HG03025 (cell line): Measurements from ENCODE around the gene ATRN.
"Not testable (repeated sequence)": the region's sequence is repeated elsewhere in the genome, so short reads cannot be mapped to it uniquely, and the experiment has no call there.

Experiments used
- ATAC-seq: cut with Tn5 transposase; IDR thresholded peaks from one replicate; pipeline ENCODE4 v1.9.1; 2021; ENCODE audit warnings: mild to moderate bottlenecking, moderate library complexity; ENCODE audit not compliant: unreplicated experiment, low FRiP score

ATRN gene

GRCh38 chr20:3512239-3512638 lies 41.4 kb downstream of the ATRN start:
- not testable (repeated sequence) for ATAC-seq

DNA sequence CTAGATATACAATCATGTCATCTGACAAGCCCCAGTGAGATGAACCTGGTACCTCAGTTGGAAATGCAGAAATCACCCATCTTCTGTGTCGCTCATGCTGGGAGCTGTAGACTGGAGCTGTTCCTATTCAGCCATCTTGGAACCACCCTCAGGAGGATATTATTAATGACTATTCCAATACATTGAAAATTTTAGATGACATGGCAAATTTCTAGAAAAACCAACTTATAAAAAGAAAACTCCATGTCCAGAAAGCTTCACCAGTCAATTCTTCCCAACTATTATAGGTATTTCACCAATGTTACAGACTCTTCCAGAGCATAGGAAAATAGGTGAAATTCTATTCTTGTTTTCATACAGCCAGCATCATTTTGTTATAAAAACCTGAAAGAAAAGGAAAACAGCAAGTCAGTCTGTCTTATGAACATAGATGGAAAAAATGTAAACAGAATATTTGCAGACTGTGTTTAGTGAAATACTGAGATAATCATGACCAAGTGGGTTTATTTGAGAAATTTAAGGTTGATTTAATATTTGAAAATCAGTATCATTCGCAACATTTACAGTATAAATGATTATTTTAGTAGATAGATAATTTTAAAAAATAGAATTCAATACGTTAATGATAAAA lies 43.3 kb downstream of the ATRN start:
- ATAC-seq, result no peak

DNA sequence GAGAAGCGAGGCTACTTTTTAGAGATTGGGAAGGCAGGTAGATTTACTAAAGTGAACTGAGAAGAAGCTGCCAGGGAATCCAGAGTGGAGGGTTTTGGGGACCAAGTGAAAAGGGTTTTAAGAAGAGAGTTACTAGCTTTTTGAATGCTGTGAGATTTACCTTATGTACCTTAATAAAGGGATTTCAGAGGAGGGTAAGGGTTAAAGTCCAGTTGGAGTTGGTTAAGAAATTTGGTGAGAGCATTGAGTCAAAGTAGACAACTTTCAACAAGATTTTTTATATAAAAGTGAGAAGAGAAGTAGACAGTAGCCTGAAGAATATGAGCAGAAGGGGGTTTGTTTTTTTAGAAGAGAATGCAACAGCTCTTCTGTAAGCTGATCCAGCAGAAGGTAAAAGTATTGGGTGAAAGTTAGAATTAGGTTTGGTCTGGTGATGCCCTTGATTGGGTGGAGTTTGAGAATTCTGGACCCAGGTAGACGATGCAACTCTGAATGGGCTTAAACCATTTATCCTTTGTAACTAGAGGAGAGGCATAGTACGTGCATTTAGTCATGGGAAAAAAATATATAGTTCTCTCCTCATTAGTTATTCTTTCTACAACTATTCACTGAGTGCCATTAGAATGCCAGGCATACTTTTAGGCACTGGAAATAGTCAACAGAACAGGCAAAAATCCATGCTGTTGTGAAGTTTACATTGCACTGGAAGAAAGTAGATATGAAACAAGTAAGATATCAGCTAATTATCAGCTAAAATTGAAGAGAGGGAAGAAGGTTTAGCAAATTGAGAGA lies 44.8 kb downstream of the ATRN start:
- no peak for ATAC-seq

- no peak for ATAC-seq
Observed at GRCh38 chr20:3521852-3522740, 51.3 kb downstream of the ATRN start.

GRCh38 chr20:3524696-3525095 lies 53.9 kb downstream of the ATRN start:
- not testable (repeated sequence) for ATAC-seq

GRCh38 chr20:3532089-3532615 lies 61.3 kb downstream of the ATRN start:
- no peak for ATAC-seq

- ATAC-seq, result not testable (repeated sequence)
Observed at GRCh38 chr20:3537733-3538132, 66.9 kb downstream of the ATRN start.

DNA sequence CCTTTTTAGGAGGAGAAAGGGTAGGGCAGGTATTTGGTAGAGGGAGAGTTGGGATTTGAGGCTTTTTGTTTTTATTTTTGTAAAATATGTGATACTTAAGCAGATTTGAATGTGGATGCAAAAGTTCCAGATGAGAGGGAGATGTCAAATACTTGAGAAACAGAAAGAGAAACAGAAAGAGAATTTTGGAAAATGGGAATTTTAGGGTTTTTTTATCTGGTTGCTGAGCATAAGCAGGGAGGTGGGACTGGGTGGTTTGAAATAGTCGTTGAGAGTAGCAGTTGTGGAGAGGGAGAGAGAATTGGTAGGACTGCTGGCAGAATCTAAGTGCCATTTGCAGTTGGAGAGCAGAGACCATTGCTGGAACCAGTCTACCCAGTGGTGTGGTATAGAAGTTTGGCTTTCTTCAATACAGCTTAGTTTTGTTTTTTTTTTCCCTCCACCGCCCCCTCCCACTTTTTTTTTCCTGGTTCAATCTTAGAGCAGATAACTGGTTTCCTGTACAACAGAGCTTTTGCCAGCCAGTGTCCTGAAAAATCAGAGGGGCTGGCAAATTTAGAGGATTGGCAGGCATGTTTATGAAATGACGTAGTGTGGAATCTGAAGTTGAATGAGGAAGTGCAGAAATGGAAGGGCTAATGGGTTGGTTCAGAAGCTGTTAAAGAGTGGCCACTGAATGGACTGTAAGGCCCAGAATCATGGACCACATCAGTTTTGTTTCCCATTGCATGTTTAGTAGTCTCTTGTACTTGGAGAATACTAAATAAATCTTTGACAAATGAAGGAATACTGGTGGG lies 68.7 kb downstream of the ATRN start:
- no peak for ATAC-seq

GRCh38 chr20:3541887-3542721 lies 71.3 kb downstream of the ATRN start:
- no peak for ATAC-seq

DNA sequence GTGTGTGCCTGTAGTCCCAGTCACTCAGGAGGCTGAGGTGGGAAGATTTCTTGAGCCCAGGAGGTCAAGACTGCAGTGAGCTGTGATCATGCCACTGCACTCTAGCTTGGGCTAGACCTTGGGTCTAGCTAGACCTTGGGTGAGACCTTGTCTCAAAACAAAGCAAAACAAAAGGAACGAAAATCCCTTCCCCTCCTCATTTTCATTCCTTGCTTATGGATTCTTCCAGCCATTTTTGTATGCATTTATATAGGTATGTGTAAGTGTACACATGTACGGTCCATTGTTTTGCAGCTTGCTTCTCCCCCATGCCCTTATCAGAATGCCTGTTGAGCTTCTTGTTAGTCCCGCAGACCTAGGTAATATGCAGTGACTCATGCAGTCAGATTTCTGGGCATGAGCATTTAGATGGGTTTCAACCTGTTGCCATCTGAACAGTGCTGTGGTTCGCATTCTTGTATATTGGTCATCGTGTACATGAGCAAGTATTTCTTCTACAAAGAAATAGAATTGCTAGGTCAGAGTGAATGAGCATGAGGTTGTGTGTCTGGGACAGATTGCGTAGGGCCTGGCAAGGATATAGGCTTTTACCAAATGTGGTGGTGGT lies 73.2 kb downstream of the ATRN start:
- ATAC-seq, result no peak

DNA sequence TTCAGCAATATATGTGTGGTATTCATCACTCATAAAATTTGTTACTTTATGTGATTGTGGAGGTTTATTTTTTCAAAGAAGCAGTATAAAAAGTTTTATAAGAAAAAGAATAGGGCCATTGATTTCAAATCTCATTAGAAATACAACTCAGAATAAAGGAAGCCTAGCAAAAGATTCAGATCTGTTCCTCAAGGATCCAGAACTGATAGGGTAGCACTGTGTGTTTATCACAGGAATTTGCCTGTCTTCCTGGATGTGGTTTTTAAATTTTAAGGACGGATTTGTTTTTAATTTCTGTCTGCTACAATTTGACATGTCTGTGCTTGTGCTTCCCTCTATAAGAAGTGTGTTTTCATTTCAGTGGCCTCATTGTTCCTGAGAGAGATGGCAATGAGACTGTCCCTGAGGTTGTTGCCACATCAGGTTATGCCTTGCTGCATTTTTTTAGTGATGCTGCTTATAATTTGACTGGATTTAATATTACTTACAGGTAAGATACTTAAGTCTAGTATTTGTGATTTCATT lies 74.6 kb downstream of the ATRN start:
- no peak for ATAC-seq

GRCh38 chr20:3547906-3548305 lies 77.1 kb downstream of the ATRN start:
- no peak for ATAC-seq

DNA sequence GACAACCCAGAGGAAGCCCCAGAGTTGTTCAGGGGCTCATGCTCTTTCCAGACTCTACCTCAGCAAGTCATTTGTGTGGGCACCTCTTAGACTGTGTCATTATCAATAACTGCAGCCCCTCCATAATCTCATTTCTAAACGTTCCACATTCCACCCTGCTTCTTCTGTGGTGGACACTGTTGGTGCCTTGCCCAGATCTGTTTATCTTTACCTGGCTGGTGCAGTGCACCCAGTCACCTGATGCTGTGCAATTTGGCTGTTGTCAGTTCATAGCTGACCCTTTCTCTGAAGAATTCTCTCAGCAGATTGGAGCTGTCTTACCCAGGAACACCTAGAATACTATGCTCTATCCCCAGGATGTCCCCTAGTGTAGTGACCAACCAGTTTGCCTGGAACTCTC lies 80.0 kb downstream of the ATRN start:
- ATAC-seq, result no peak

DNA sequence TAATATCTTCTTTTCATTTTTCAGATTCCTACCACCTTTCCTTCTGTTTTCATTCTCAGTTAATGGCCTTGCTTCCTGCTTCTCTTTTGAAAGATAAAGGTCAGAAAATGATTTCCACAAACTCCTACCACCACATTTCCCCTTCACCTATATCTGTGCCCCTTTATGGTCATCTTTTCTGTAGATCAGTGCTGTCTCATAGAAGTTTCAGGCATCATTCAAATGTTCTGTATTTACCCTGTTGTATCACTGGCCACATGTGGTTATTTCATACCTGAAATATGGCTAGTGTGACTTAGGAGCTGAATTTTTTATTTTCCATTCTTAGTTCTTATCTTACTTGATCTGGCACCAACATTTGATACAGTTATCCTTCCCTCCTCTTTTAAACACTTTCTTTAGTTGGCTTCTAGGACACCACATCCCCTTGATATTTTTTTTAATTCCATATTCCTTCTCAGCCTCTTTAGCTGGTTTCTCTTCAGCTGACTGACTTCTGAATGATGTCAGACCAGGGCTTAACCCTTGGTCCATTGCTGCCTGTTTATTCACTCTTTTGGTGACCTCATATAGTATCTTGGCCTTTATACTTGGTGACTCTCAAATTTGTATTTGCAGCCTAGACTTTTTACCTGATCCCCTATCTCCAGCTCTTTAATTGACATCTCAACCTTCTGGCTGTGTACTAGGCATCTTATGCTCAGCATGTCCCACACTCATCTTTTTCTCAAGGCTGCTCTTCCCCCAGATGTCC lies 81.0 kb downstream of the ATRN start:
- ATAC-seq, result no peak

DNA sequence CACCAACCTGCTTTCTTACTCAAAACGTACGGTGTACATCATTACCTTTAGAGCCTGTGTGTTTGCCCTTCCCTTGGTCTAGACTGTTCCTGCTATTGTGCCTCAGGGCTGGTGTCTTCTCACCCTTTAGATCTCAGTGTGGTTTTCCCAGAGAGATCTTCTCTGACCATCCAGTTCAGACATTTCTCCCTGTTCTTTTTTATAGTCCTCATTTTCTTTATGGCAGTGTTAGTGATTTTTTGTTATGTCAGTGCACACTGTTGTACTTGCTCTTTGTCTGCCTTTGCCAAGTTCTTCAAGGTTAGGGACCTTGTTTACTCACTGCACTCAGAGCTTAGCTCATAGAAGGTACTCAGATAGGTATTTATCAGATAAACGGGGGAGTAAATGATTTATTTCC lies 82.8 kb downstream of the ATRN start:
- no peak for ATAC-seq

- no peak for ATAC-seq
Observed at GRCh38 chr20:3557237-3557785, 86.5 kb downstream of the ATRN start.

DNA sequence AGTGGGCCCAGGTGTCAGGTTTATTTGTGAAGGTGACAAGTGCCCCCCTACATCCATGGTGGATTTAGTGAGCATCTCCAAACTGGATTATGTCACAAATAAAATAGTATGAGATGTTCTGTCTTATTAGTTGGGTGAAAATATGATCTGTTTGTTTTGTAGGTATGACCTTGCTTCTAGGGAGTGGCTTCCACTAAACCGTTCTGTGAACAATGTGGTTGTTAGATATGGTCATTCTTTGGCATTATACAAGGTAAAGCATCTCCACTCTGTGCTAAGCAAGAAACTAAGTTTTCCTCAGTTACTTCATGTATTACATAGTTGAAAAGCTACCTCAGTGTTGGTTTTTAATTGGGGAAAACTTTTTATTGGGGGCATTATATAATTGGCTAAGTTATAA lies 88.4 kb downstream of the ATRN start:
- ATAC-seq, result no peak

DNA sequence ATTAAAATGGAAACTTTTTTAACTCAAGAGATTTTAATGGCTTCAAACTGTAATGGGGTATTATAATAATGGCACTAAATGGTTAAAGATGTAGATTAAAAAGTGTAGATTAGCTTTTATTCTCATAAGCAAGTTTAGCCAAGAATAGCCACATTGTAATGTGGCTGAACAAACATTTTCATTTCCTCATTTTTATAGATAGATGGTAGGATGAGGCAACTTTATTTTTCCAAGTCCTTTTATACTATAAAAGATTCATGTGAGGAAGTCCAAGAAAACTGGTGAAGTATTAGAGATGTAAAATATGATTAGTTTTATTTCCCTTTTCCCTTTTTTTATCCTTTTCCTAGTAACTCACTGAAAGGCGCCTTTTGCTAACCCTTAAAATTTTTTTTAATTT lies 88.8 kb downstream of the ATRN start:
- no peak for ATAC-seq
